ENCODE results near the gene RTN4IP1.

- TF ChIP-seq CTCF (conservative IDR thresholded peaks at IDR 0.05; ENCODE audit: low read length), result no peak
- no peak for TF ChIP-seq EZH2phosphoT487 (IDR thresholded peaks at IDR 0.05; ENCODE audit: borderline replicate concordance)
Observed at GRCh38 chr6:106677282-106677681, 48.0 kb upstream of the RTN4IP1 start.
